DMS153 treated with DMSO at 0.1 percent for 48 hours (cell line): ENCODE measurements around the gene MAP3K21.

Experiments used
- DNase-seq: peaks from one replicate; lab custom pipeline; 2025; ENCODE audit not compliant: unreplicated experiment; lab: John Stamatoyannopoulos, UW

MAP3K21 gene

GRCh38 chr1:233432916-233433315 lies 105.4 kb downstream of the MAP3K21 start:
- no peak for DNase-seq

GRCh38 chr1:233433436-233434210 lies 106.1 kb downstream of the MAP3K21 start:
- DNase-seq: no peak
